IPS-NIHi7 (cell line): Measurements from ENCODE around the gene CEP41.
A peak's percentile ranks its signal among the peaks of the same experiment; 100 is the strongest.
"Not testable (repeated sequence)": the region's sequence is repeated elsewhere in the genome, so short reads cannot be mapped to it uniquely, and the experiment has no call there.

ENCODE experiments used
- DNase-seq: peaks from one replicate; pipeline ENCODE4 v3.0.0; 2012; ENCODE audit warnings: mixed read lengths; ENCODE audit errors: extremely low spot score

CEP41 gene

DNA sequence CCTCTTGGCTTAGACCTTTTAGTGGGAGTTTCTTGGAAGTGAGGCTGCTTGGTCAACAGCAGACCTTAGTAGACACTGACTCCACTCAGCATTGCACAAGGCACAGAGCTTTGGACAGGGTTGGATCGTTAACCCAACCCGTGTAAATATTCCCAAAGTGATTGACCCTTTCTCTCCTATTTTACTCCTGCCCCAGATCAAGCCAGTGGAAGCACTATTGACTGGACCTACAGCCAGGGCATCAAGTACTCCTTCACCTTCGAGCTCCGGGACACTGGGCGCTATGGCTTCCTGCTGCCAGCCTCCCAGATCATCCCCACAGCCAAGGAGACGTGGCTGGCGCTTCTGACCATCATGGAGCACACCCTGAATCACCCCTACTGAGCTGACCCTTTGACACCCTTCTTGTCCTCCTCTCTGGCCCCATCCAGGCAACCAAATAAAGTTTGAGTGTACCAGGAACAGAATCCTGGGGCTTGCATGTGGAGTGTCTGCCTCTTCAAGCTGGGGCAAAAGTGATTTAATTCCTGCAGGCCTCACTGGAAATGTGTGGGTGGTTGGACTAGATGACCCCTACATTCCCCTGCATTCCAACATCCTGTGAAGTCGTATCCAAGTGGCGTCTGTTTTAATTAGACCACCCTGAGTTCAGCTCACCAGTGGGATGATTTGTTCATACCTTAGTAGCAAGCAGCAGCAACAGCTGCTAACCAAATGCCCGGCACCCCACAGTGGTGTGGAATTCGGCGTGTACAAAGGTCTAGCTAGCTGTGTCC, 53.0 kb downstream of the CEP41 start:
- DNase-seq, result no peak

DNA sequence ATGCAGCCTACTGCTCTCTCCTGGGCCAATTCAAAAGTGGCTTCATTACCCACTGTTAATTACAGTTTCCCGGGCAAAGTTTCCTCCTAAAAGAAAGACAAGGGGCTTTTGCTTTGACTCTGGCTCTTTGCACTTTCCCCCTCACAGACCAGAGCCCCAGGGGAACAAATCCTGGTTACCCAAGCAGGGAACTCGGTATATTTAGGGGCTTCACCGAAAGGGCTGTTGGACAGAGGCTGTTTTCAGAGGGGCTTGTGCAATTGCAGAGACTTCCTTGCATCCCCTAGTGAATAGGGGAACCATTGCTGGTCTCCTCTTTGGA, 53.5 kb downstream of the CEP41 start:
- DNase-seq, result no peak

DNA sequence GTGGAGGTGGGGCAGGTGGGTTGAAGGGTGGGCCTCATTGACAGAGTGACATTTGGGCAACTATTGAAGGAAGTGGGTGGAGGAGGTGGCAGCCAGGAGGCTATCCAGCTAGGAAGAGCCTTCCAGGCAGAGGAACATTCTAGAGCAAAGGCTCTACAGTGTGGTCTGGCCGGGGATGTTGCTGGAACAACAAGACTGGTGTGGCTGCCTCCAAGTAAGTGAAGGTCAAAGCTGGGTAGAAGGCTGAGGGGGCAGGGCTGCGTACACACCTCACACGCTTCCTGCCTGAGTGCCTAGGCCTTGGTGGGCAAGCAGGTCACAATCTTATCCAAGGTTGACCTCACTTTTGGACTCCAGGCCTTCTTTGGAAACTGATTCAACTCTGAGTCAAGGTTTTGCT, 53.9 kb downstream of the CEP41 start:
- no peak for DNase-seq

DNA sequence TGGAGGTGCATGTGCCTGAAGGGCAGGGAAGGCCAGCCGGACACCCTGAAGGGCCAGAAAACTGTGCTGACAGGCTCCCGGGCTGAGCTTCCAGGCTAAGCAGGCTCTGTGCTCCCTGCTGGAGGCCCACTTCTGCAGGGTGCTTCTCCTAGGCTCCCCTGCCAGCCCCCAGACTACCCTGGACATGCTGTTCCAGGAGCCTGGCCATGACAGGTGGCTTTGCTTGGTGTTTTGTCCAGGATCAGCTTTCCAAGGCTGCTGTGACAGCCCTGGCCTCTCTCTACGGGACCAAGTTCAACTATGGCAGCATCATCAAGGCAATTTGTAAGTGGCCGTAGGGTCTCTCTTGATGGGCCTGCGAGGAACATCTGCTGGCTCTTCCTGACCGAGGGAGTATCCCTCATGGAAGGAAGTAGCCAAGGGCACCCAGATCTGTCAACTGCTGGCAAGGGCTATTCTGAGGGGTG, 55.2 kb downstream of the CEP41 start:
- DNase-seq, result no peak

DNA sequence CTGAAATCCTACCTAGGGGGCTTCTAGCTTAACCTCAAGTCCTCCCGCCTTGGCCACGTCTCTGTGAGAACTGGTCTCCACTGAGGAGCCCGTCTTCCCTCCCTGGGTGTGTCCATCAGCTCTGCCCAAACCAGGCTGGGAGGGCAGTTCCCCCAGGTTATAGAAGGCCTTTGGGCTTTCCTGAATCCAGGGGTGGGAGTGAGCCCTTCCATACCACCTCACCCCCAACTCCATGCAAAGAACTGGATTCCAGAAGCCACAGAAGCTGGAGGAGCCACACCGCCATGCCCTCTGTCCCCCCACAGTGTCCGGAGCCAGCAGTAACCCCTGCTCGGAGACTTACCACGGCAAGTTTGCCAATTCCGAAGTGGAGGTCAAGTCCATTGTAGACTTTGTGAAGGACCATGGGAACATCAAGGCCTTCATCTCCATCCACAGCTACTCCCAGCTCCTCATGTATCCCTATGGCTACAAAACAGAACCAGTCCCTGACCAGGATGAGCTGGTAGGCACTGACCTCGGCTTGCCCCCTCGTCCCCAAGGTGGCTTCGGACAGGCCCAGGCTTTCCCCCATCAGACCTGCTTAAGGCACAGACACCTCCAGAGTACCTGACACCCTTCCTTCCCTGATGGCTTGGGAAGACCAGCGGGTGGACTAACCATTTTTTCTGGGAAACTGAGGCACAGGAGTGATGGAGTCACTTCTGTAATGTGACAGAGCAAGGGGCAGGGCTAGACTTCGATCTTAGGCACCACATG, 55.8 kb downstream of the CEP41 start:
- no peak for DNase-seq

DNA sequence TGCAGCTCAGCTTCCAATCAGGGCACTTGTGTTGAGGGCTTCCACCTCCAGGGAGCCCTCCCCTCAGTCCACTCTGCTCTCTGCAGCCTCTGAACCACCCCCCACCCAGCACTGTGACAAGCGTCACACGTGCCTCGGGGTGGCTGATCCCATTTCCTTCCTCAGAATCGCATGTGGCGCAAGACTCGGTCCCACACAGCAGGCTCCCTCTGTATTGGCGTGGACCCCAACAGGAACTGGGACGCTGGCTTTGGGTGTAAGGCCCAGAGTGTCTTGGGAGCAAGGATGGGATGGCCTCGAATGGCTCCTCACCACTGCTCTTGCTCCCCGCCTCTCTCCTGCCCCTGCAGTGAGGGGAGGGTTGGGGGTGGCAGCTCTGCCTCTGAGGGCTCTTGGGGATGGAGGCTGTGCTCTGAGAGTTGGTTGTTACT, 56.4 kb downstream of the CEP41 start:
- DNase-seq, result no peak

DNA sequence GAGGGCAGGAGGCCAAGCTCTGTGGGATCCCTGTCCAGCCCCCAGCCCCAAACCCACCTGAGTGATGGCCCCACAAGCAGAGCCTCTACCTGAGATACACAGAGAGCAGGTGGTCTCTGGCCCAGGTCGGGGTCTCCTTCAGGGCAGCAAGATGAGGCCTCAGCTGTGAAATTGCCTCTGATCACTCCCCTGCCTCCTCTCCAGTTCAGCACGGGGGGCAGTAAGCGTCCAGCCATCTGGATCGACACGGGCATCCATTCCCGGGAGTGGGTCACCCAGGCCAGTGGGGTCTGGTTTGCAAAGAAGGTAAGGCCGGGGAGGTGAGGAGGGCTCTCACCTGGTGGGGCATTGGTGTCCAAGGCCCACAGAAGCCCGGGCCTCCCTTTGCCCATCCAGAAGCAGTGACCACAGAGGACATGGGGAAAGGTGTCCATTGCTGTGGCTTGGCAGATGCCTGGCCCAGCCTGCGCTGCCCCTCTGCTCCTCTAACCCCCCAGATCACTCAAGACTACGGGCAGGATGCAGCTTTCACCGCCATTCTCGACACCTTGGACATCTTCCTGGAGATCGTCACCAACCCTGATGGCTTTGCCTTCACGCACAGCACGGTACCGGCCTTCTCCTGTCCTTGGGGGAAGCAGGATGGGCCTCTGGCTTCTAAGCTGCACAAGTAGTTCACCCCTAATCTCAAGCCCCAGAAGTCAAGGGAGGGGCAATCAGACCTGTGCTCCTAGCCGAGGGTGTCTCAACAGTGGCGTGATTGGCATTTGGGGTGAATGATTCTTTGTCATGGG, 57.4 kb downstream of the CEP41 start:
- no peak for DNase-seq

DNA sequence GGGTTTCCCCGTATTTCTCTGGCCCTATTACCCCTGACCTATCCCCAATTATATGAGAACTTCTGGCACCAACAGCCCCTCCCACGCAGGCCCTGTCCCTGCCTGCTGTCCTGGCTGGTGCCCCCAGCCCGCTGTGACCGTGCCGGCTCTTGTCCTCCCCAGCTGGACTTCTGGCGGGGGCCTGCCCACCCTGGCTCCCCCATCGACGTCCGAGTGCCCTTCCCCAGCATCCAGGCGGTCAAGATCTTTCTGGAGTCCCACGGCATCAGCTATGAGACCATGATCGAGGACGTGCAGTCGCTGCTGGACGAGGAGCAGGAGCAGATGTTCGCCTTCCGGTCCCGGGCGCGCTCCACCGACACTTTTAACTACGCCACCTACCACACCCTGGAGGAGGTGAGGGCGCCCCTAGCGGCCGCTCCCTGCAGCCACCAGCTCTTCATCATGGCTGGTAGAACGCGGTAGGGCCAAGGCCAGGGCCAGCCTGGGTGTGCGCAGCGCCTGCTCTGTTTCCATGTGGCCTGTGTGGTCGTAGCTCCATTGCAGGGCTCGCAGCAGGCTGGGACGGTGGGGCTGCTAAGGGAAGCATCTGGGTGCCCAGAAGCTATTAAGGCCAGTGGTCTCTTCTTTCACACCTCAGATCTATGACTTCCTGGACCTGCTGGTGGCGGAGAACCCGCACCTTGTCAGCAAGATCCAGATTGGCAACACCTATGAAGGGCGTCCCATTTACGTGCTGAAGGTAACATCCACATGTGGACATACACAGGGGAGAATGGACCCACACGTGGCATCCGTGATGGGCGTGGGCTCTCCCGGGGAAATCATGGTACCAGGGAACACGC, 59.1 kb downstream of the CEP41 start:
- peak; percentile 69 for DNase-seq

DNA sequence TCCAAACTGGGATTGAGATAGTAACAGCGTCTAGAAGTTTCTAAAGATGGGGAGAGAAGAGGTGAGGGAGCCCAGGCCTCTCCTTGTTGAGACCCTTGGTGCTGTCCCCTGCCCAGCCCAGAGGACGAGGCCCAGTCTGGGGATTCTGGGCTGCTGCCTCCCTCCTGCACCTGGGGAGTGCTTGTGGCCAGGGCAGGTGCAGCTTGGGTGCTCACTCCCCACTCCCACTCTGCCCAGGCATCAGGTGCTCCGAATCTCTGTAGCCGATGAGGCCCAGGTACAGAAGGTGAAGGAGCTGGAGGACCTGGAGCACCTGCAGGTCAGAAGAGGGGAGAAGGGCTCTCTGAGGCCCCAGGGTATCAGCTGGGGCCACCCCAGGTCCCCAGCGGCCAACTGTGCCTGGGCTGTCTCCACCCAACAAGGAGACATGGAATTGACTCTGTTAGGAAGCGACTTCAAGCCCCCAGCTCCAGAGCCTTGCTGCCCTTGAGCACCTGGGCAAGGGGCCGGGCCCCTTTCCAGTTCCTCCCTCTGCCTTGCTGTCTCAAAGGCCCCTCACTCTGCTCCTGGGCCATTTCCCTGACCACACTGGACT, 59.9 kb downstream of the CEP41 start:
- no peak for DNase-seq

DNA sequence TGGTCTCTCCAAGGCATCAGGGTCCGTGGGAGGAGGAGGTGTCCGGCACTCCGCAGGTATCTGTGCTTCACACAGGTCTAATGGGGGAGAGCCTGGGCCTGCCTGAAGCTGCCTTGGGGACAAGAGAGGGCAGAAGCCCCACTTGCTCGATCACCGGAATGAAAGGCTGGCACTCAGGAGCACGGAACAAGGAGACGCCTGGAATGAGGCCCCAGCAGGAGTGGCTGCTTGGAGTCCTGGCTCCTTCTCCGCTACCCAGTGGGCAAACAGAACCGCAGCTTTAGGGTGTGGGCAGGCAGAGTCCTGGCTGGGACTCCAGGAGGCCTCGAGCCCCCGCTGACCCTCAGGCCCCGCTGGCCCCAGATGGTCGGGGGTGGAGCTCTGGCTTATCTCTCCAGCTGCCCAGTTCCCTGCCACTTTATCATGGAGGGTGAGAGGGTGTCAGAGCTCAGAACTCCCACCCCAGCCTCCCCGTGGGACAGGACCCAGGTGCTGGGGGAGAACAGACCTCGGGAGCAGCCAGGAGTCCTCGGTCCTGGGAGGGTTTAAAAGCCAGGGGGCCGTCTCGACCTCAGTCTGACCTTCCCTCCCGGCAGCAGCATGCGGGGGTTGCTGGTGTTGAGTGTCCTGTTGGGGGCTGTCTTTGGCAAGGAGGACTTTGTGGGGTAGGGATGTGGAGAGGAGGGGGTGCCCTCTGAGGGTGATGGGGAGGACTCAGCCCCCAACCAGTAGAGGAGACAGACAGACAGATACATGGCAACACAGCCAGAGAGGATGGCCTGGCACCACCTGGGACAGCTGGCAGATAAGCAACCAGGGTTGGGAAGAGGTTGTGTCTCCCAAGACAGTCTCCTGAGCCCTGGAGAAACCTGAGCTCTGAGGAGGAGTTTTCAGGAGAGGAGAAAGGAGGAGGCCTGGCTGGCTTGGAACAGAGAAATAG, 60.6 kb downstream of the CEP41 start, which contains the start of gene CPA1:
CPA1 (plus strand) TSS at position 574 of the 940 bp plus-strand sequence; CDS start at position 601, 27 bp downstream.
- DNase-seq, result no peak

DNA sequence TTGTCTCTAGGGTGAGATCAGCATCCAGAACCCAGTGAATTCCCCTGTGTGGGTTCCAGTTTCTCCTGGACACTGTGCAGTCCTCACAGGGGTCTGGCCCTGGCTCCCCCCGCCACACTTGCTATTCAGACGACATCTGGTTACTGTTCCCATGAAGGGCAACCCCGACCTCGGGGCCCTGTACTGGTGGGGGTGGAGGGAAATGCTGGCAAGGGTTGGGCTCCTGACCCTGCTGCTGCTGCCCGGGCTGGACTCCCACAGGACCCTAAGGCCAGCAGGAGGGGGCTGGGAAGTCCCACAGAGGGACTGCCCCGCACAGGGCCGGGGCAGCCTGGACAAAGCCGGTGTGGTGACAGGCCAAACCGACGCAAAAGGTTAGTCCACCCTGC, 61.3 kb downstream of the CEP41 start:
- no peak for DNase-seq

DNA sequence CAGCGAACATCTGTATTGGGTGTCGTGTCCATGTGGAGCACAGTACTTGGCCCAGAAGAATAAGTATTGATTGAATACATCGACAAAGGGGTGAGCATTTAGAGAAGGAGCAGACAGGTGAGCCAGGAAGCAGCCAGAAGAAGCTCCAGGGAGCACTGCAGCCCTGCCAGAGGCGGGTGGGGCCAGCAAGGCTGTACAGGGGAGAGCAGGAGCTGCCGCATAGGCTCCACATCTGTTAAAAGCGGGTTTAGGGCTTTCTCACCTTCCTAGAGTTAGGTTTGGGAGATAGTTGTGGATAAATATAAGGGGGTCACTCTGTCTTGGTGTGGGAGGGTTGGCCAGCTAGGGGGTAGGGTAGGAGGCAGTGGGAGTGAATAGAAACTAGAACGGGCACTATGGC, 61.8 kb downstream of the CEP41 start:
- no peak for DNase-seq

DNA sequence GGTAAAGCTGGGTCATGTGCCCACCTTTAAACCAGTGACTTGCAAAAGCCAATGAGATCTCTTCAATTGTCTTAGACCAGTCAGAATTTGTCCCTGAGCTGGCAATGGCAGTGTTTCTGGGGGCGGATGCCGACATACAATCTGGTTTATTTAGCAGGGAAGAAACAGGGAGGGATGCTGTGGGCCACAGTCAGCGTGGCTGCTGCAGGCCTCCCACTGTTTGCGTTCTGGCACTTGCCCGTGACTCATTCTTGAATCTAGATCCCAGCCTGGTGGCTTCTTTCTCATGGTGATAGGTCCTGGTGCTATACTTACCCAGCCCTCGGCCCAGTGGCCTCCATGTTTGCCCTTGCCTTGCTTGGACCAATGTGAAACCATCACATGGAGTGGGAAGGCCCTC, 63.6 kb downstream of the CEP41 start:
- no peak for DNase-seq

DNA sequence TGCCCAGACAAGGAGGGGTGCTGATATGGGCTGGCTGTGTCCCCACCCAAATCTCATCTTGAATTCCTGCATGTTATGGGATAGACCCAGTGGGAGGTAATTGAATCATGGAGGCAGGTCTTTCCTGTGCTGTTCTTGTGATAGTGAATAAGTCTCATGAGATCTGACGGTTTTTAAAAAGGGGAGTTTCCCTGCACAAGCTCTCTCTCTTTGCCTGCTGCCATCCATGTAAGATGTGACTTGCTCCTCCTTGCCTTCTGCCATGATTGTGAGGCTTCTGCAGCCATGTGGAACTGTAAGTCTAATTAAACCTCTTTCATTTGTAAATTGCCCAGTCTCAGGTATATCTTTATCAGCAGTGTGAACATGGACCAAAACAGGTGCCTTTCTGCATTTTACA, 64.4 kb downstream of the CEP41 start:
- DNase-seq, result not testable (repeated sequence)

DNA sequence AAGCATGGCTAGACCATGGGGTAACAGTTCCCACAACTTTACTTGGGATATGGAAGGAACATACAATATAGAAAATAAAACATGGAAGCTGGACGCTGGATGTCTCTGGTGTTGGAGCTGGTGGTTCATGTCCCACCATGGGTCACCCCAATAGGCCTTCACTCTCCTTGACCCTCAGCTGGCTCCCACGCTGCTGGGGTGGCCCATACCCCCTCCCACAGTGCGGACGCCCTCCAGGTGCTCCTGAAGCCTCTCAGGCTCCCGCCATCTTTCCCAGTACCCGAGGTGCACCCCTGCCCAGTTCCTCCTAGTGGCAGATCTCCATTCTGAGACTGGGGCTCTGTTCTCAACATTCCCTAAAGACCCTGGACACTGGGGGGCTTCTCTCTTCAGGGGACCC, 66.3 kb downstream of the CEP41 start:
- DNase-seq, result no peak

DNA sequence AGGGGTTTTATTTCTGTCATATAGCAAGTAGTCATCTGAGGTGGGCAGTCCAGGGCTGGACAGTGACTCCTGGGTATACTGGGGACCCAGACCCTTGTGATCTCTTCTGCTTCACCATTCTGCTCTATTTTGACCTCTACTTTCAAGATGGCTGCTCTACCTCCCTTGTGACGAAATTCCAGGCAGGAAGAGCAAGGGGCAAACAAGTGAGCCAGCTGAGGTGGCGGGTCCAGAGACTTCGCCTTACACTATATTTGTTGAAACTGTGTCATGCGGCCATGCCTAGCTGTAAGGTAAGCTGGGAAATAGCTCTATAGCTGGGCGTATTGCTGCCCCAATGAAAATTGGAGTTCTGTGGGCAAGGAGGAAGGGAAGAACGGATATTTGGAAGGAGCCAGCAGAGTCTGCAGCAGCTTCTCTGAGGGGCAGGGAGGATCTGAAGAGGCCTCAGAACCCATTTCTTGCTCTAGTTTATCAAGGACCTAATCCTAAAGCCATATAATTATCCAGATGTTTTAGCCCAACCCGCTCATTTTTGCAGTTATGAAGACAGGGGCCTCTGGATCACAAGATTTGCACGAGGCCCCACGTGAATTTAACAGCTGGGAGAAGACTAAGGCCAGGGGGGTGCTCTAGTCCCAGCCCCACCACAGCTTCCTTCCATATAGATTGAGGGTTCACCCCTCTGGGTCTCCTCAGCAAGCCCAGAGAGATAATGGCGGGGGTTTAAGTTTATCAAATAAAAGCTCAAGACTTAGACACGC, 68.2 kb downstream of the CEP41 start:
- no peak for DNase-seq

DNA sequence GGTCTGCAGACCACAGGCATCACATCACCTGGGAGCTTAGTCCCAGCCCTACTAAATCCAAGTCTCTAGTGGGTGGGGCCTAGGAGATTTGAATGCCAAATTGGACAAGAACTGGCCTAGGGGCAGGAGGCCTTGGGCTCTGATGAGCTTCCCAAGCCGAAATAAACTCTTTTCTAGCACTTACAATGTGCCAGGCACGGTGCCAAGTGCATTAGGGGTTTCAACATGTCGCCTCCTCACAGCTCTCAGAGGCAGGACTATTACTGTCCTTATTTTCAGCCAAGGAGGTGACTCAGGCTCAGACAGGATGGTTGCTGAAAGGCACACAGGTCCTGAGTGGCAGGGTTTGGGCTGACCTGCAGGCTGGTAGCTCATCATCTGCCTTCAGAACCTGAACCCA, 69.8 kb downstream of the CEP41 start:
- no peak for DNase-seq

DNA sequence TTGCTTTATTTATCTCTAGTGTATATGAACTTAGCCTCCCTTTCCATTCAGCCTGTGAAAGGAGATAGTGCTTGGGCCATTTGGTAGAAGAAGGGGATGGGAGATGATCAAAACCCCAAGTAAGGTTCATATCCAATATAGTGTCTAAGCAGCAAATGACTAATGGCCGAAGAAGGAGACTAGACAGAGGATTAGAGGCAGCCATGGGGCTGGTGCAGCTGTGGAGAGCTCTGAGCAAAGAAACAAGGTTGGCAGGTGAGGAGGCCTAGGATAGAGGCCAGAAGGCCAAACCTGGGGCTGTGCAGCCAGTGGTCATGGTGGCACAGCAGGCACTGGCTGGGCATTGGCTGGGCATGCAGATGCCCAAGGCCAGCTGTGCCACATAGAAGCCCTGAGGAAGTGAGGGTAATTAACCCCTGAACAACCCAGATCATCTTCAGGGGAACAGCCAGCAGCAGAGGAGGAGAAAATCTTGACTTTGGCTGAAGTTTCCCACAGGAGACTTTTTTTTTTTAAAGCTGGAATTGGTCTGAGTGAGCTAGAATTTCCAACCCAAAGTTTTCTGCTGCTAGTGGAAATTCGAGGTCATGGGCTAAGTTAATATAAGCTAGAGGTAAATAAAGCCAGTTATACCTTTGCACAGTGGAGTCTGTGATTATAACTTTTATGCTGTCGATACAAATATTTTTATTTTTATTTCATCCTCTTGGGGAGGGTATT, 70.8 kb downstream of the CEP41 start:
- DNase-seq, result no peak
